Muscle of arm (tissue), 12 donors: ENCODE results near the gene ANKRD11. TPM values are rescaled to one million over a fixed set of nuclear protein-coding genes. Genes with fewer than 3 reads are reported as not detected.
"Not testable (repeated sequence)": the region's sequence is repeated elsewhere in the genome, so short reads cannot be mapped to it uniquely, and the experiment has no call there.

Source experiments
- DNase-seq: peaks from one replicate; pipeline ENCODE4 v3.0.0-alpha.2; 2013
- polyA plus RNA-seq, 12 donors: library from polyadenylated mRNA; unstranded; fragments of 120-200 nt; gene quantifications; one replicate each; pipeline ENCODE4 v1.2.1, GENCODE V29; 2013; ENCODE audit not compliant: insufficient read length in 12 of 12

Gene ANKRD11
- polyA plus RNA-seq, 12 donors = 52.0 to 116 (median 61.1) TPM; not detected in 1

GRCh38 chr16:89317729-89318429 is 172.5 kb downstream of the ANKRD11 start:
- DNase-seq = no peak

- no peak for DNase-seq
Measured at GRCh38 chr16:89317101-89317671, 173.2 kb downstream of the ANKRD11 start.

DNA sequence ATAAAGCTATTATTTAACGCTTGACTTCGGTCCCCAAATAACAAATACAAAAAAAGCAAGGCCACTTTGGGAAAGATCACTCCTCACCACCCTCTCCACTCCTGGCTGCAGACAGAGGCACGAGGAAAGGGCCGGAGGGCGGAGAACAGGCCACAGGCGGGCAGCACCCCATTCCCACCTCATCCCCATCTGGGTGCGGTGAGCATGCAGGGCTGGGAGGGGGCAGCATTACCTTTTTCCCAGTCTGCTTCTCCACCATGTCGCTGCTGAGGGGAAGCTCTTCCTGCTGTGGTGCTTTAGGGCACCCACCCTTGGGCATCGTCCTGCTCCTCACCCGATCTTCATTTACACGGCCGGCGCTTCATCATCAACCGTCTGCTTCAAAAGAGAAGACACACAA is 173.7 kb downstream of the ANKRD11 start:
- no peak for DNase-seq

DNA sequence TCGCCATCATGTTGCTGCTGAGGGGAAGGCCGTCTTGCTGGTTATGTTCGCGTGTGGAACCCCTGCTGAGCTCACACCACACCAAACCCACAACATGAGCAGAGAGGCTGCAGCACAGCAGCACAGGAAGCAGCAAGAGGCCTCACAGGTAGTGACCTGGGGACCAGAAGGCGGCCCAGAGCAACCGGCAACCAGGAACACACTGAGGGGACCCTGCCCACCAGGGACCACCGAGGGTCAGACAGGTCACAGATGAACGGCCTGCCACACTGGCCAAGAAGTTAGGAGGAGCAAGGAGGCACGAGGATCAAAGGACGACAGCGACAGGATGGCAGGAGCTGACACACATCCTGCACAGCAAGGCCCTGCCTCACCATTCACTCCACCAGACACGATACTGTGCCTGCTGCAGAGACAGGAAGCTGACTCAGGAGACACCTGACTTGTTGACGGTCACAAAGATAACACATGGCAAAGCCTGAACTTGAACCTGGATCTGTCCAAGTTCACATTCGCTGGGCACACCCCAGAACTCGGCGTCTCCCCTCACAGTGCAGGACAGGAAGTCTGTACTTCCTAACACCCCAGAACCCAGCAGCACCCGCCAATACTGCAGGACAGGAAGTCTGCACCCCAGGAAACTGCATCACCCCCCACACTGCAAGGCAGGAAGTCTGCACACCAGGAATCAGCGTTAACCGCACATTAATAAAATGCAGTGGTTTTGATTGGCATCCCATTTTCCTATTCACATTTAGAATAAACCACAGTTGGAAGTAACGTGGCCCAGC is 174.4 kb downstream of the ANKRD11 start:
- no peak for DNase-seq

- DNase-seq = no peak
Measured at GRCh38 chr16:89315271-89315670, 175.1 kb downstream of the ANKRD11 start.

- DNase-seq = no peak
Measured at GRCh38 chr16:89314854-89315253, 175.5 kb downstream of the ANKRD11 start.

GRCh38 chr16:89314357-89314756 is 176.0 kb downstream of the ANKRD11 start:
- no peak for DNase-seq

- no peak for DNase-seq
Measured at GRCh38 chr16:89313583-89313982, 176.8 kb downstream of the ANKRD11 start.

DNA sequence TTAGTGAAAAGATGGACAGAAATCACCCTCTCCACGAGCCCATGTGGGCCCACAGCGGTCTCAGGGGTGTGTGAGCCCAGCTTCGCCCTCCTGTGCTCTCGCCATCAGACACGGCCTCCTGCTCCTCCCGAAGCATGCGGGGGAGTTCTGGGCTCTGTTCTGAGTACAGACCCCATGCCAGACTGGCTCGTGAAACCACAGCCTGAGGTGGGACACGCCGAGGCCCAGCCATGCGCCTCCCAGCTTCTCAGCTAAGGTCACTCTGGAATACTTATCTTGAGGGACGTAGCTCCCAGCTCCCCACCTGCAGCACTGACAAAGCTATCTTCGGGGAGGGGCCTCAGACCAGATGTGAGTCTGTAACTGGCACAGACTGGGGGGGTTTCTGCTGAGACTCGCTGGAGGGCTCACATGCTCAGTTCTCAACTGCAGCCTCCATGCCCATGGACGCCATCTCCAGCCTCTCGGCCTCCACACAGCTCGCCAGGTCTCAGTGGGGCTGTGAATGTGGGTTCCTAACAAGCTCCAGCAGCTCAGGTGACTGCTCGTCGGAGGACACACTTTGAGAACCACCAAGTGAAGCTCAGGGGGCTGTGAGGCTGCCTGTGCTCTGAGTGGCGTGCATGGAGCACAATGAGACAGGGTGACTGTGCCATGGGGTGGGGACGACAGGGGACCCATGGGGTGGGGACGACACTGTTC is 177.6 kb downstream of the ANKRD11 start:
- no peak for DNase-seq

- no peak for DNase-seq
Measured at GRCh38 chr16:89312194-89312593, 178.2 kb downstream of the ANKRD11 start.

DNA sequence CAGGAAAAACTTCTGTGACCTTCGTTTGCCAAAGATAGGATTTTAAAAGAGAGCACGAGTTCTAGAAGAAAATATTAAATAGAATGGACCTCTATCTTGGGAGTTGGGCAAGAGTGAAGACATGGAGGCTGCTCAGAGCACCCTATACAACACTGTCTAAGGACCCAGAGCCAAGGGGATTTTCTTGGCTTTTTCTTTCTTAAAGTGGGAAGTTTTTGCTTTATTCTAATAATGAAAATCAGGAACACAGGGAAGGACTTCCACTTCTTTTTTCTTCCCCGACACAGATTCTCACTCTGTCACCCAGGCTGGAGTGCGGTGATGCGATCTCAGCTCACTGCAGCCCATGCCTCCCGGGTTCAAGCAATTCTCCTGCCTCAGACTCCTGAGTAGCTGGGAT is 178.7 kb downstream of the ANKRD11 start:
- no peak for DNase-seq

DNA sequence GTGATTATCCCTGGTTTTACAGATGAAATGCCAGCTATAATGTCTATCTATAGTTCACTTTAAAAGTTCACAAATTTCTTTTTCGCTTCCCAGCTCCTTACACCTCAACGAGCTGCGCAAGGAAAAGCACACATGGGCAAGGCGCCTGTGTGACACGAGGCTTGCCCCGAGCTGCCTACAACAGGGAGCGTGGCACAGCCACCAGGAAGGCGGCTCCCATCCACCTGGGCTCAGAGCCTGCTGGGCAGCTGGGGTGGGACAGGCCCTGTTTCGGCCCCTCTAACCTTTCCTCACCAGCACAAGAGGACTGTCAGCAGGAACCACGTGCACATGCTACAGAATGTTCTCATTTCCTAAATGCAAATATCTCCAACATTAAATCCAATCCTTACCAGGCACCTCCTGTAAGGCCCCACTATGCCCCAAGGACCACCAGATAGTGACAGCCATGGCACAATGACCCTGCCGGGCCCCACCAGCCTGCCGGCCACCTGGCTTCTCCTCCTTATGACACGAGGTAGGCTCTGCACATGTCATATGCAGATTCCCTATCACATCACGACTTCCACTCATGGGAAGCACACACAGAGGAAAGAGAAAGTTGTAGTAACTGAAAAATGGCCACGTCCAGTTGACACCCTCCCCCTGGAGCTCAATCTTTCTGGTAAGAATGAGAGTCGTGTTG is 180.8 kb downstream of the ANKRD11 start:
- DNase-seq = no peak

DNA sequence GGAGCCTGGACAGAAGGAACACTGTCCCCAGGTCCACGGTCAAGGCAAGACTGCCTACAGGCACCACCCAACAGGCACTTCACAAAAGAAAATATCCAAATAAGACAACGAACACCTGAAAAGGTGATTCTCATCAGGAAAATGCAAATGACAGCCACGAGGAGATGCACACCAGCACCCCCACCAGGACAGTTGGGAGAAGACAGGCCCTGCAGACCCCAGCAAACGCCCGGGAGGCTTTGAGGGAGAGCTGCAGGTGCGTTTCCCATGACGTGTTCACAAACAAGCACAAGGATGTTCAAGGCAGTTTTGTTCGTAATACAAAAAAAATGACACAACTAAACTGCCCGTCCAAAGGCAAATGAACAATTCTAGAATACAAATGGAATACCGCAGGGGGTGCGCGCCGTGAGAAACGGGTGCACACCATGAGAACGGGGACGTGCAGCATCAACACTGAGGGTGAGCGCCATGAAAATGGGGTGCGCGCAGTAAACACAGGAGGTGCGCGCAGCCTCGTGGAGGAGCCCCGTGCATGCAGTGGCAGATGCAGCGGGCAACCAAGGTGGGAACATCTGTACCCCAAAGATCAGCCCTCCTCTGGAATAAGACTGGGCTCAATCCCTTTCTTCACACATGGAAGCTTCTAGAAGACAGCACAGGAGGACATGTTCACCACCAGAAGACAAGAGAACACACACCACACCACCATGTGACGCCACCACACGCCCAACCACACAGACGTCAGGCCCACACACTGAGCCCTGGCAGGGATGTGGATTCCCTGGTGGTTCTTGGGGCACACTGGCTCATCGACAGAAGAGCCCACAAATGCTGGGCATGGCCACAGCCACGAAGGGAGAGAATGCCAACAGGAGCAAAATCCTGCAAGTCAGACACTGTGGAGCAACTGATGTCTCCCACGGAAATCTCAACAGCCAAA is 181.7 kb downstream of the ANKRD11 start:
- no peak for DNase-seq

DNA sequence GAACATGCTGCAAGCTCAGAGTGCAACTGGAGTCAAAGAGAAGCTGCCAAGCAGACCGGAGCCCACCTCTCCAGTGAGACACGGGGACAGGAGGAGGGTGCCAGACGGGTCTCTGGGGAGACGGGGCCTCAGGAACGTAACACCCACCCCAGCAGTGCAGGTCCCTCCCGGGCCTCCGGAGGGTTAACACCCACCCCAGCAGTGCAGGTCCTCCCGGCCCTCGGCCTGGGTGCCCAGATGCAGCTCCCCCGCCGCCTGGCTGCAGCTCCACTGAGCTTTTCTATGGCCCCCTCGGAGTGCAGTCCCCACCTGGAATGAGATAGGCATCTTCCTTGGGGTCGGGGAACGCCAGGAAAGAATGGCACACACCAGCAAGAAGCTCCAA is 182.9 kb downstream of the ANKRD11 start:
- no peak for DNase-seq

DNA sequence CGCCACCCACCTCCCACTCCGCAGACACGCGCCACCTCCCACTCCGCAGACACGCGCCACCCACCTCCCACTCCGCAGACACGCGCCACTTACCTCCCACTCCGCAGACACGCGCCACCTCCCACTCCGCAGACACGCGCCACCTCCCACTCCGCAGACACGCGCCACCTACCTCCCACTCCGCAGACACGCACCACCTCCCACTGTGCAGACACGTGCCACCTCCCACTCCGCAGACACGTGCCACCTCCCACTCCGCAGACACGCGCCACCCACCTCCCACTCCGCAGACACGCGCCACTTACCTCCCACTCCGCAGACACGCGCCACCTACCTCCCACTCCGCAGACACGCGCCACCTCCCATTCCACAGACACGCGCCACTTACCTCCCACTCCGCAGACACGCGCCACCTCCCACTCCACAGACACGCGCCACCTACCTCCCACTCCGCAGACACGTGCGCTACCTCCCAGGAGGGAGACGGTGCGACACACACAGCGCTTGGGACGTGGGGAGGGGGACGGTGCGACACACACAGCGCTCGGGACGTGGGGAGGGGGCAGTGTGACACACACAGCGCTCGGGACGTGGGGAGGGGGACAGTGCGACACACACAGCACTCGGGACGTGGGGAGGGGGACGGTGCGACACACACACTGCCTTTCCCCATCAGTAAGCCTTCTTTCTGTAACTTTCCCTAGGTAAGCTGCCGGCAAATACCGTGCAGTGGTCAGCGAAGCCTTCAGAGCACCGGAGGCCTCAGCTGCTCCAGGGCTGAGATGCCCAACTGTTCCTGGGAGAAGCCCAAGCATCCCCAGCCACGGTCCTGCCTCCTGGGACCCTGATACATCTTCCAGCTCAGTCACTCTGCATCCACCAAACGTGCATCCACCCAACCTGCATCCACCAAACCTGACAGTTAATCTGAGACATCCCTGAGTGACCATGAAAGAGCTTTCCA is 183.6 kb downstream of the ANKRD11 start:
- not testable (repeated sequence) for DNase-seq

DNA sequence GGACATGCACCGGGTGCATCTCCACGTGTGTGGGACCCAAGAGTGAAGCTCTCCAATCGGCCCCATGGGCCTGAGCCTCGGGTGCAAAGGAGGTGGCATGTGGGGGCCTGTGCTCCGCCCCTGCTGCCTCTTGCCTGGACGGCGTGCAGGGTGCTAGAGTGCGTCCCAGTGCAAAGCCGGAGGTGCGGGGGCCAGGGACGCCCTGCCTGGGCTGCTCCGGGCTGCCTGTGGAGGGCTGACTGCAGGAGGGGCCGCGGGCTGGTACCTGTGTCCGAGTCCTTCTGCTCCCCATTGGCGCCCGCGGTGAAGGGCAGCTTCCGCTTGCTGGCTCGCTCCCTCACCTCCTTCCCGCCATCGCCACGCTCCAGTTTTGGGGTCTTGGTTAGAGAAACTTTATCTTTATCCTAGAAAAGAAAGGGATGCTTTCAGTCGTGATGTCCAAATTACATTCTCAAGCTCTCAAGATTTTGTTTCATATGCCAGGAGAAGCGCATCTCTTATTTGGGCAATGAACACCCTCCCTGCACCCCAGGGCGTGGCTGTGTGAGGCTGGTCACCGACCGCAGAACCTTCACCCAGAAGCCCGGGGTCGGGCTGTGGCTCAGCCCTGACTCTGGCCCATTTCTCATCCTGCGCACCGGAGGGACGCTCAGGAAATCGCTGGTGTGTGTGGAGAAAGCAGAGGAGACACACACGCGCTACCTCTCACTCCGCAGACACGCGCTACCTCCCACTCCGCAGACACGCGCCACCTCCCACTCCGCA is 185.2 kb downstream of the ANKRD11 start:
- DNase-seq = no peak

DNA sequence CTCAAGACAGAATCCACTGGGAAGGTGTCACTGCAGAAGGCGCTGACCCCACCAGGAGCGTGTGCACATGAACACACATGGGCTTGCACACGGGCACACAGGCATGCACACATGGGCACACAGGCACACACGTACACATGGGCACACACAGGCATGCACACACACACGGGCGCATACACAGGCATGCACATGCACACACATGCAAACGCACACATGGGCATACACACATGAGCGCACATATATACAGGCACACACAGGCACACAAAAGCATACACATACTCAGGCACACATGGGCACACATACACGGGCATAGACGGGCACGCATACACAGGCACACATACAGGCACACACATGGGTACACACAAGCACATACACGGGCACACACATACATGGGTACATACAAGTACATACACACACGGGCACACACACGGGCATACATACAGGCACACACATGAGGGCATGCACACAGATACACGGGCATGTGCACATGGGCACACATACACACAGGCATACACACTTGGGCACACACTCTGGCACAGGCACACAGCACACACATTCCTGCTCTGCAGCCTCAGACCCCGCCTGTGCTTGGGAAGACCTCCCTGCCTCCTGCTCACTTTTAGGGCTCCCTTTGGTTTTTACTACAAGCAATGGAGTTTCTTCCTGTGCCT is 186.0 kb downstream of the ANKRD11 start:
- no peak for DNase-seq

- DNase-seq = no peak
Measured at GRCh38 chr16:89303617-89304016, 186.7 kb downstream of the ANKRD11 start.
